ENCODE data around the gene LIG4. TPM values are rescaled to one million over a fixed set of nuclear protein-coding genes. Genes with fewer than 3 reads are reported as not detected.

The LIG4 gene
- polyA plus RNA-seq, 1 of the 3 experiments (the other 2 are of a cell fraction): 3.3 TPM

GRCh38 chr13:108195861-108196260 is 19.5 kb downstream of the LIG4 start (continued):
- TF ChIP-seq USF1 (IDR thresholded peaks at IDR 0.05; ENCODE audit: borderline replicate concordance, low read depth): no peak
- TF ChIP-seq, protein P1, sequence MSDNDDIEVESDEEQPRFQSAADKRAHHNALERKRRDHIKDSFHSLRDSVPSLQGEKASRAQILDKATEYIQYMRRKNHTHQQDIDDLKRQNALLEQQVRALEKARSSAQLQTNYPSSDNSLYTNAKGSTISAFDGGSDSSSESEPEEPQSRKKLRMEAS (IDR thresholded peaks at IDR 0.05; ENCODE audit: low read depth): no peak

GRCh38 chr13:108195146-108195545 is 20.2 kb downstream of the LIG4 start:
- Histone ChIP-seq H3K9ac (no peak overlapping the region), H3K4me2 (no peak overlapping the region), H3K4me1 (ENCODE audit: control insufficient read depth in 1 of 2, insufficient read depth in 2 of 2, low read depth in 1 of 2, low read length in 1 of 2) (no peaks in the 10 kb centered on the region), H3K36me3 (replicated peaks in 1 of 2; ENCODE audit: control insufficient read depth in 1 of 2, insufficient read depth in 2 of 2, low read length in 1 of 2) (no peaks in the 10 kb centered on the region), H4K20me1 (ENCODE audit: insufficient read depth) (no peaks in the 10 kb centered on the region), H3K9me2 (no peaks in the 10 kb centered on the region), H3K4me3 (ENCODE audit: low read depth in 2 of 2, low read length in 1 of 2) (no peak overlapping the region), H2AFZ (ENCODE audit: low read depth) (no peak overlapping the region), H3K27me3 (ENCODE audit: insufficient read depth) (no peaks in the 10 kb centered on the region), H3K27ac (ENCODE audit: low read depth in 2 of 2, low read length in 1 of 2) (no peak overlapping the region), H3F3A (replicated peaks; ENCODE audit: insufficient read depth) (no peaks in the 10 kb centered on the region), H3K9me3 (no peaks in the 10 kb centered on the region), H3K79me2 (ENCODE audit: insufficient read depth) (no peaks in the 10 kb centered on the region)
- ChIA-PET CTCF (interaction anchor here (0.9 kb wide), 1 partner anchor 18 kb away, joined by 3 read pairs; no protein-coding TSS in a partner anchor), POLR2A (no interaction called here)
- no peak for DNase-seq
- TF ChIP-seq NFIC (IDR thresholded peaks at IDR 0.05; ENCODE audit: borderline replicate concordance) (no peak), NRF1 (IDR thresholded peaks at IDR 0.05; ENCODE audit: low read depth, low read length) (no peak), POLR2AphosphoS5 (IDR thresholded peaks at IDR 0.05; ENCODE audit: low read depth, low read length) (no peak), FOXM1 (IDR thresholded peaks at IDR 0.05; ENCODE audit: low read depth) (no peak), RXRA (IDR thresholded peaks at IDR 0.05; ENCODE audit: borderline replicate concordance, low read depth) (no peak), FOSL2 (IDR thresholded peaks at IDR 0.05; ENCODE audit: borderline replicate concordance, low read depth) (no peak), MXI1 (IDR thresholded peaks at IDR 0.05; ENCODE audit: low read depth, low read length) (no peak), SIN3A (IDR thresholded peaks at IDR 0.05; ENCODE audit: borderline replicate concordance, low read depth, low read length) (no peak), CHD2 (IDR thresholded peaks at IDR 0.05; ENCODE audit: low read length, partially characterized antibody) (no peak)
- TF ChIP-seq, protein P2, sequence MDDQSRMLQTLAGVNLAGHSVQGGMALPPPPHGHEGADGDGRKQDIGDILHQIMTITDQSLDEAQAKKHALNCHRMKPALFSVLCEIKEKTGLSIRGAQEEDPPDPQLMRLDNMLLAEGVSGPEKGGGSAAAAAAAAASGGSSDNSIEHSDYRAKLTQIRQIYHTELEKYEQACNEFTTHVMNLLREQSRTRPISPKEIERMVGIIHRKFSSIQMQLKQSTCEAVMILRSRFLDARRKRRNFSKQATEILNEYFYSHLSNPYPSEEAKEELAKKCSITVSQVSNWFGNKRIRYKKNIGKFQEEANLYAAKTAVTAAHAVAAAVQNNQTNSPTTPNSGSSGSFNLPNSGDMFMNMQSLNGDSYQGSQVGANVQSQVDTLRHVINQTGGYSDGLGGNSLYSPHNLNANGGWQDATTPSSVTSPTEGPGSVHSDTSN (IDR thresholded peaks at IDR 0.05): no peak
- WGBS (ENCODE audit: low lambda C conversion rate): 0% methylated on average over 1 of the region's 1 CpG

GRCh38 chr13:108194435-108194936 is 20.9 kb downstream of the LIG4 start:
- H3K9me2 ChIP-seq: no peaks in the 10 kb centered on the region
- no peak overlapping the region for H3K27ac ChIP-seq (ENCODE audit: low read depth in 2 of 2, low read length in 1 of 2)
- TF ChIP-seq ELF1 (IDR thresholded peaks at IDR 0.05): no peak
- no peak for TF ChIP-seq RFX5 (IDR thresholded peaks at IDR 0.05; ENCODE audit: low read length)
- TF ChIP-seq RXRA (IDR thresholded peaks at IDR 0.05; ENCODE audit: borderline replicate concordance, low read depth): no peak
- no peak for TF ChIP-seq RCOR1 (IDR thresholded peaks at IDR 0.05; ENCODE audit: low read length)
- TF ChIP-seq CTCF (IDR thresholded peaks at IDR 0.05): no peak
- TF ChIP-seq FOSL2 (IDR thresholded peaks at IDR 0.05; ENCODE audit: borderline replicate concordance, low read depth): no peak
- no peaks in the 10 kb centered on the region for H3K27me3 ChIP-seq (ENCODE audit: insufficient read depth)
- DNase-seq: no peak
- H3K4me3 ChIP-seq (ENCODE audit: low read depth in 2 of 2, low read length in 1 of 2): no peak overlapping the region
- H3K4me2 ChIP-seq: no peak overlapping the region
- no peaks in the 10 kb centered on the region for H3K79me2 ChIP-seq (ENCODE audit: insufficient read depth)
- POLR2A ChIA-PET: no interaction called here
- no peaks in the 10 kb centered on the region for H3K9me3 ChIP-seq
- CTCF ChIA-PET: no interaction called here
- H3F3A ChIP-seq (replicated peaks; ENCODE audit: insufficient read depth): no peaks in the 10 kb centered on the region
- no peaks in the 10 kb centered on the region for H3K36me3 ChIP-seq (replicated peaks in 1 of 2; ENCODE audit: control insufficient read depth in 1 of 2, insufficient read depth in 2 of 2, low read length in 1 of 2)
- H4K20me1 ChIP-seq (ENCODE audit: insufficient read depth): no peaks in the 10 kb centered on the region
- H2AFZ ChIP-seq (ENCODE audit: low read depth): no peak overlapping the region
- 9% methylated on average over 1 of the region's 5 CpGs for WGBS (ENCODE audit: low lambda C conversion rate)
- no peaks in the 10 kb centered on the region for H3K4me1 ChIP-seq (ENCODE audit: control insufficient read depth in 1 of 2, insufficient read depth in 2 of 2, low read depth in 1 of 2, low read length in 1 of 2)
- no peak overlapping the region for H3K9ac ChIP-seq
